NB4 (cell line): ENCODE measurements around the gene EFNA4.
A peak's percentile ranks its signal among the peaks of the same experiment; 100 is the strongest.

ENCODE experiments used
- MYC ChIP-seq: IDR thresholded peaks from 2 replicates; pipeline ENCODE4 v1.6.1; 2011; ENCODE audit warnings: low read depth, low read length
- POLR2A ChIP-seq: IDR thresholded peaks from 2 replicates; pipeline ENCODE4 v1.6.1; 2011; ENCODE audit warnings: mild to moderate bottlenecking; ENCODE audit not compliant: insufficient read length; ENCODE audit errors: extremely low read depth
- TF ChIP-seq, protein P1 (sequence below): IDR thresholded peaks from one replicate; pipeline ENCODE4 v1.5.1; 2012; ENCODE audit warnings: low read depth, low read length
- TF ChIP-seq, protein P2 (sequence below): IDR thresholded peaks from 2 replicates; pipeline ENCODE4 v1.6.1; 2011; ENCODE audit warnings: low read depth, low read length

DNA sequence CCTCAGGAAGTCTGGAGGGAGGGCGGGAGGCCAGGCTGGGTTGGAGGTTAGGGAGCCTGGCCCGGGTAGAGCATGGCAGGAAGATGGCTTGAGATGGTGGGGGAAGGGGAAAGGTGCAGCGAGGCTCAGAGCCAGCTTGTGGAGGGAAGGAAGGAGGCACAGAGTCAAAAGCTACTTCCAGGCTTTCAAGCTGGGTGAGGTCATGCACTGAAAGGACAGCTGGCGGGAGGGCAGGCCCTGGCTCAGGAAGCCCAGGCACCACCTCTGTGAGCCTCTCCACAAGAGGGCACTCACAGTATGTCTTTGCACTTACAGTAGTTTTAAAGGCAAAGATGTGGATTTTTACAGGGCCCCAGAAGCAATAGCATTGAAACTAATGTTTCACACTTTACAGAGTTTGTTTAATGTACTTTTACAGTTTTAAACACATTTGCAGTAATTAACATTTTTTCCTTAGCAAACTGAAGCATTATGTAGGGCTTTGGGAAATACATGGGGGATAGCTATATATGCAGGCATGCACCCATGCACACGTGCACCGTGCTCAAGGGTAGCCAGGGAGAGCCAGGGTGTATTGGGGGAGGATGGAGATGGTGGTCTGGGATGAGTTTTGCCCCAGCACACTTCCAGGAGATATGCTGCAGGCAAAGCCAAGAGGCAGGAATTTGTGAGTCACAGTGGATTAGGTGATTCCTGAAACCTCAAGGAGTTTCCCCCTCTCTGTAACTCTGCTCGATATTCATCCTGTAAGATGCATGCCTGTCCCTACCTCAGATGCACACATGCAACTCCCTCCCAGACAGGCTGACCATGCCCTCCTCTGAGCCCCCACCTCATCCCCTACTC, 18.5 kb upstream of the EFNA4 start:
- TF ChIP-seq, protein P1, sequence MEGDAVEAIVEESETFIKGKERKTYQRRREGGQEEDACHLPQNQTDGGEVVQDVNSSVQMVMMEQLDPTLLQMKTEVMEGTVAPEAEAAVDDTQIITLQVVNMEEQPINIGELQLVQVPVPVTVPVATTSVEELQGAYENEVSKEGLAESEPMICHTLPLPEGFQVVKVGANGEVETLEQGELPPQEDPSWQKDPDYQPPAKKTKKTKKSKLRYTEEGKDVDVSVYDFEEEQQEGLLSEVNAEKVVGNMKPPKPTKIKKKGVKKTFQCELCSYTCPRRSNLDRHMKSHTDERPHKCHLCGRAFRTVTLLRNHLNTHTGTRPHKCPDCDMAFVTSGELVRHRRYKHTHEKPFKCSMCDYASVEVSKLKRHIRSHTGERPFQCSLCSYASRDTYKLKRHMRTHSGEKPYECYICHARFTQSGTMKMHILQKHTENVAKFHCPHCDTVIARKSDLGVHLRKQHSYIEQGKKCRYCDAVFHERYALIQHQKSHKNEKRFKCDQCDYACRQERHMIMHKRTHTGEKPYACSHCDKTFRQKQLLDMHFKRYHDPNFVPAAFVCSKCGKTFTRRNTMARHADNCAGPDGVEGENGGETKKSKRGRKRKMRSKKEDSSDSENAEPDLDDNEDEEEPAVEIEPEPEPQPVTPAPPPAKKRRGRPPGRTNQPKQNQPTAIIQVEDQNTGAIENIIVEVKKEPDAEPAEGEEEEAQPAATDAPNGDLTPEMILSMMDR: peak; percentile 64
- no peak for TF ChIP-seq POLR2A
- TF ChIP-seq, protein P2, sequence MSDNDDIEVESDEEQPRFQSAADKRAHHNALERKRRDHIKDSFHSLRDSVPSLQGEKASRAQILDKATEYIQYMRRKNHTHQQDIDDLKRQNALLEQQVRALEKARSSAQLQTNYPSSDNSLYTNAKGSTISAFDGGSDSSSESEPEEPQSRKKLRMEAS: peak; percentile 8; the same call in 1 of the 2 replicates
- no peak for TF ChIP-seq MYC
